NT2/D1 (cell line): Measurements from ENCODE around the gene SMYD2.

Experiments used
- DNase-seq: peaks from one replicate; pipeline ENCODE4 v3.0.0-alpha.2; 2011; ENCODE audit warnings: low read depth, low spot score
- H3K27me3 ChIP-seq: 2 replicates; pipeline ENCODE4 v1.6.0; 2011; ENCODE audit warnings: mild to moderate bottlenecking; ENCODE audit not compliant: insufficient read length, insufficient read depth
- H3K36me3 ChIP-seq: 2 replicates; pipeline ENCODE4 v1.6.1; 2011; ENCODE audit warnings: mild to moderate bottlenecking, low read length, mixed read lengths; ENCODE audit not compliant: insufficient read depth, insufficient read length
- H3K4me1 ChIP-seq: 2 replicates; pipeline ENCODE4 v1.5.1; 2011; ENCODE audit not compliant: insufficient read depth, insufficient read length
- H3K4me3 ChIP-seq: 2 replicates; pipeline ENCODE4 v1.5.1; 2011; ENCODE audit warnings: low read depth; ENCODE audit not compliant: insufficient read length
- H3K9ac ChIP-seq: 2 replicates; pipeline ENCODE4 v1.6.0; 2011; ENCODE audit warnings: low read depth; ENCODE audit not compliant: insufficient read length
- H3K9me3 ChIP-seq: 2 replicates; pipeline ENCODE4 v1.5.1; 2011; ENCODE audit warnings: mild to moderate bottlenecking, low read length; ENCODE audit not compliant: insufficient read depth
- SUZ12 ChIP-seq: IDR thresholded peaks from 2 replicates; pipeline ENCODE4 v1.6.1; 2011; ENCODE audit not compliant: insufficient read length, insufficient read depth; ENCODE audit errors: extremely low read depth
- YY1 ChIP-seq: IDR thresholded peaks from 2 replicates; pipeline ENCODE4 v1.6.1; 2011; ENCODE audit not compliant: insufficient read length, insufficient read depth
- ZNF274 ChIP-seq: IDR thresholded peaks from 2 replicates; pipeline ENCODE4 v1.6.1; 2011; ENCODE audit warnings: mild to moderate bottlenecking, low read depth, low read length

SMYD2 gene

GRCh38 chr1:214383381-214384372 lies 102.7 kb downstream of the SMYD2 start:
- peaks cover 81% of the 10 kb centered on the region for H3K36me3 ChIP-seq
- H3K4me3 ChIP-seq: no peak overlapping the region
- peaks cover 7% of the 10 kb centered on the region for H3K4me1 ChIP-seq
- no peak overlapping the region for H3K9ac ChIP-seq
- H3K27me3 ChIP-seq: no peaks in the 10 kb centered on the region
- DNase-seq: no peak
- TF ChIP-seq YY1 (no peak), ZNF274 (no peak), SUZ12 (no peak)
- no peaks in the 10 kb centered on the region for H3K9me3 ChIP-seq

- DNase-seq: no peak
- H3K36me3 ChIP-seq: peaks cover 75% of the 10 kb centered on the region
- no peak overlapping the region for H3K9ac ChIP-seq
- H3K27me3 ChIP-seq: no peaks in the 10 kb centered on the region
- peaks cover 5% of the 10 kb centered on the region for H3K4me1 ChIP-seq
- no peaks in the 10 kb centered on the region for H3K9me3 ChIP-seq
- no peak overlapping the region for H3K4me3 ChIP-seq
- TF ChIP-seq YY1: no peak
- no peak for TF ChIP-seq ZNF274
- no peak for TF ChIP-seq SUZ12
Measured at GRCh38 chr1:214384373-214385079, 103.6 kb downstream of the SMYD2 start.

DNA sequence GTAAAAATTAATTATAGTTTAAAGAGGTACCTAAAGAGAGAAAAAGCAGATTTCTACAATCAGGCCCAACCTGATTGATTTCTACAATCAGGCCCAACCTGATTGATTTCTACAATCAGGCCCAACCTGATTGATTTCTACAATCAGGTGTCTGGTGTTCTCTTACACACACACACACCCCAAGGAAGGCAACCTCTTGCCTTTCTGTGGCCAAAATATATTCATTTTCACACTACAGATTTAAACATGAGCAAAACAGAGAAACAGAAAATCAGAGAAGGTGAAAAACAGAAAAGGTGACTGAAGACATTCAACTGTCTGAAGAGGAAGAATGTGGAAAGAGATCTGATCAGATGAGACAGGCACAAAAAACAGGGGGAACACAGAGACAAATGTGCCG lies 104.5 kb downstream of the SMYD2 start:
- TF ChIP-seq ZNF274 (no peak), SUZ12 (no peak), YY1 (no peak)
- no peak for DNase-seq
- Histone ChIP-seq H3K4me3 (no peak overlapping the region), H3K4me1 (peaks cover 5% of the 10 kb centered on the region), H3K9ac (no peak overlapping the region), H3K9me3 (no peaks in the 10 kb centered on the region), H3K27me3 (no peaks in the 10 kb centered on the region), H3K36me3 (peaks cover 74% of the 10 kb centered on the region)

DNA sequence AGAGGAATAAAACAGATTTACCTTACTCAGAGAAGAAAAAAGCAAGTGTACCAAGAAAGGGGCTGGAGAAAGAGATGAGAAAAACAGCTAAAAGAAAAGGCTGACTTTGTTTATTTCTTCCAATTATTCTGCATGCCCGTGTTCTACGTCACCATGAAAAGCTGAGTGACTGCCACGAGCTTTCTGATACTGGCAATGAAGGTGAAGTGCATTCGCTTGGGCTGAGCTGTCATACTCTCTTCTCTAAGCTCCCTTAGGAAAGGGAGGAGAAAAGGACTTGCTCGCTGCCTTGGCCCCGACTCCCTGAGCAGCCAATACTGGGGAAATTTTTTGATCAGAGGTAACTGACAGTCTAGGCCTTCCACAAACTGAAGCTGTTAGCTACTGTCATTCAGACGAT lies 105.4 kb downstream of the SMYD2 start:
- Histone ChIP-seq H3K4me3 (no peak overlapping the region), H3K9ac (no peak overlapping the region), H3K4me1 (peaks cover 2% of the 10 kb centered on the region), H3K36me3 (peaks cover 77% of the 10 kb centered on the region), H3K27me3 (no peaks in the 10 kb centered on the region), H3K9me3 (no peaks in the 10 kb centered on the region)
- no peak for TF ChIP-seq SUZ12
- no peak for DNase-seq
